Measurements from ENCODE around the gene MAP3K8. TPM values are rescaled to one million over a fixed set of nuclear protein-coding genes. Genes with fewer than 3 reads are reported as not detected.

The MAP3K8 gene
- total RNA-seq = 7.0 TPM
- long read RNA-seq, partial matches to known transcripts = 1 of 4 reads
- long read RNA-seq, other reads (novel, unspliced or antisense) = 1 of 4 reads

GRCh38 chr10:30433730-30434272, at the start of gene MAP3K8:
TSS of gene MAP3K8 (plus strand) at chr10:30434184. CDS start at chr10:30438939, 4,755 bp downstream.
- Histone ChIP-seq H3K4me1 (peaks cover 81% of the 10 kb centered on the region), H3K4me3 (peak within 1 kb of the TSS; percentile 91), H3K36me3 (peaks cover under 1% of the 10 kb centered on the region), H3K9me3 (replicated peaks) (no peaks in the 10 kb centered on the region), H3K27ac (replicated peaks) (peak within 1 kb of the TSS; percentile 99), H3K27me3 (ENCODE audit: low read depth) (no peaks in the 10 kb centered on the region)
- no peak for TF ChIP-seq CTCF (IDR thresholded peaks at IDR 0.05; ENCODE audit: borderline replicate concordance)
- peak; percentile 93 for DNase-seq
- intact Hi-C loops (cut with micrococcal nuclease) = no loop called here

GRCh38 chr10:30384701-30385201, 49.2 kb upstream of the MAP3K8 start:
- Histone ChIP-seq H3K4me3 (no peak overlapping the region), H3K27me3 (ENCODE audit: low read depth) (no peaks in the 10 kb centered on the region), H3K27ac (replicated peaks) (no peak overlapping the region), H3K9me3 (replicated peaks) (no peaks in the 10 kb centered on the region), H3K4me1 (peaks cover 14% of the 10 kb centered on the region), H3K36me3 (no peaks in the 10 kb centered on the region)
- intact Hi-C loops (cut with micrococcal nuclease) = no loop called here
- peak; percentile 49 for TF ChIP-seq CTCF (IDR thresholded peaks at IDR 0.05; ENCODE audit: borderline replicate concordance)
- no peak for DNase-seq

GRCh38 chr10:30386801-30387588, 47.0 kb upstream of the MAP3K8 start:
- DNase-seq = no peak
- H3K4me1 ChIP-seq = peaks cover 14% of the 10 kb centered on the region
- H3K9me3 ChIP-seq (replicated peaks) = no peaks in the 10 kb centered on the region
- H3K27me3 ChIP-seq (ENCODE audit: low read depth) = no peaks in the 10 kb centered on the region
- H3K36me3 ChIP-seq = no peaks in the 10 kb centered on the region
- no peak for TF ChIP-seq CTCF (IDR thresholded peaks at IDR 0.05; ENCODE audit: borderline replicate concordance)
- no peak overlapping the region for H3K4me3 ChIP-seq
- no peak overlapping the region for H3K27ac ChIP-seq (replicated peaks)
- intact Hi-C loops (cut with micrococcal nuclease) = no loop called here

GRCh38 chr10:30387646-30388243, 46.2 kb upstream of the MAP3K8 start:
- H3K9me3 ChIP-seq (replicated peaks) = no peaks in the 10 kb centered on the region
- DNase-seq = no peak
- no peaks in the 10 kb centered on the region for H3K36me3 ChIP-seq
- no peak overlapping the region for H3K4me3 ChIP-seq
- no peak for TF ChIP-seq CTCF (IDR thresholded peaks at IDR 0.05; ENCODE audit: borderline replicate concordance)
- intact Hi-C loops (cut with micrococcal nuclease) = no loop called here
- peaks cover 15% of the 10 kb centered on the region for H3K4me1 ChIP-seq
- peaks cover under 1% of the 10 kb centered on the region for H3K27me3 ChIP-seq (ENCODE audit: low read depth)
- H3K27ac ChIP-seq (replicated peaks) = no peak overlapping the region

GRCh38 chr10:30389543-30389942, 44.4 kb upstream of the MAP3K8 start:
- Histone ChIP-seq H3K4me1 (peaks cover 9% of the 10 kb centered on the region), H3K36me3 (no peaks in the 10 kb centered on the region), H3K27ac (replicated peaks) (no peak overlapping the region), H3K9me3 (replicated peaks) (no peaks in the 10 kb centered on the region), H3K4me3 (no peak overlapping the region), H3K27me3 (ENCODE audit: low read depth) (peaks cover 6% of the 10 kb centered on the region)
- no peak for TF ChIP-seq CTCF (IDR thresholded peaks at IDR 0.05; ENCODE audit: borderline replicate concordance)
- no peak for DNase-seq
- intact Hi-C loops (cut with micrococcal nuclease) = no loop called here

Data from left ventricle myocardium inferior (tissue), 1 donor.